GM18951 (cell line): ENCODE results near the gene HOXC6.

ENCODE experiments used
- POLR2A ChIP-seq: IDR thresholded peaks from 4 replicates; pipeline ENCODE4 v1.6.1; 2011; ENCODE audit warnings: mild to moderate bottlenecking; ENCODE audit not compliant: insufficient read length, insufficient read depth; ENCODE audit errors: extremely low read depth
- in situ Hi-C: fragments of 300-500 bp; cut with MboI; formaldehyde crosslinking; loops from one replicate; pipeline ENCODE4 v1.12.0; 2022; ENCODE audit warnings: low sequenced_read_pairs, mixed read lengths, inconsistent platforms; ENCODE audit not compliant: unreplicated experiment

HOXC6 gene

GRCh38 chr12:54028314-54029201, at the start of gene HOXC6:
HOXC6 (plus strand) TSS chr12:54028440; CDS start chr12:54028522, 82 bp downstream.
- no peak for TF ChIP-seq POLR2A
- in situ Hi-C loops, result no loop called here

GRCh38 chr12:53978477-53979356, 49.5 kb upstream of the HOXC6 start:
- TF ChIP-seq POLR2A, result no peak
- in situ Hi-C loops, result no loop called here

- in situ Hi-C loops, result no loop called here
- no peak for TF ChIP-seq POLR2A
Measured at GRCh38 chr12:53980104-53980801, 48.0 kb upstream of the HOXC6 start.

- no peak for TF ChIP-seq POLR2A
- in situ Hi-C loops, result no loop called here
Measured at GRCh38 chr12:53980802-53981496, 47.3 kb upstream of the HOXC6 start.

- TF ChIP-seq POLR2A, result no peak
- in situ Hi-C loops, result no loop called here
Measured at GRCh38 chr12:53981634-53982565, 46.3 kb upstream of the HOXC6 start.

GRCh38 chr12:53982648-53983567, 45.3 kb upstream of the HOXC6 start:
- in situ Hi-C loops, result no loop called here
- TF ChIP-seq POLR2A, result no peak

GRCh38 chr12:53983568-53983949, 44.7 kb upstream of the HOXC6 start:
- in situ Hi-C loops, result no loop called here

GRCh38 chr12:53983950-53984572, 44.2 kb upstream of the HOXC6 start:
- in situ Hi-C loops, result no loop called here
- no peak for TF ChIP-seq POLR2A

More at GRCh38 chr12:53983568-53983949, 44.7 kb upstream of the HOXC6 start:
- TF ChIP-seq POLR2A, result no peak

- no peak for TF ChIP-seq POLR2A
- in situ Hi-C loops, result no loop called here
Measured at GRCh38 chr12:53984901-53985691, 43.1 kb upstream of the HOXC6 start, which contains the start of gene HOXC10. HOXC10 (plus strand) TSS chr12:53985146; CDS start chr12:53985260, 114 bp downstream.

- TF ChIP-seq POLR2A, result no peak
- in situ Hi-C loops, result no loop called here
Measured at GRCh38 chr12:53985692-53985993, 42.6 kb upstream of the HOXC6 start.
